Right lobe of liver (tissue), 6 donors: ENCODE measurements around the gene FANCC. TPM values are rescaled to one million over a fixed set of nuclear protein-coding genes. Genes with fewer than 3 reads are reported as not detected.

Source experiments
- ATAC-seq, 4 donors: fragments of 200-7000 bp; cut with Tn5 transposase; one replicate each; pipeline ENCODE4 v1.9.1; 2020; ENCODE audit warnings: mild to moderate bottlenecking in 4 of 4, moderate library complexity in 4 of 4
- DNase-seq, 3 donors: peaks; one replicate each; pipeline ENCODE4 v3.0.0-alpha.2; 2020
- H3K27ac ChIP-seq, 3 donors: fragments of 200-600 bp; one replicate each; pipeline ENCODE4 v1.8.0; 2022
- H3K27me3 ChIP-seq, 2 donors: fragments of 200-600 bp; one replicate each; pipeline ENCODE4 v1.8.0; 2022
- H3K36me3 ChIP-seq, 4 donors: fragments of 200-600 bp; sonication (generic) in 1 of 4; one replicate each; pipeline versions ENCODE4 v1.5.1 to v1.8.0; 2017 to 2022; ENCODE audit warnings: control low read depth in 1 of 4
- H3K4me1 ChIP-seq, 4 donors: fragments of 200-600 bp; sonication (generic) in 1 of 4; one replicate each; pipeline versions ENCODE4 v1.5.1 to v1.8.0; 2017 to 2022; ENCODE audit warnings: control low read depth in 1 of 4
- H3K4me3 ChIP-seq, 3 donors: fragments of 200-600 bp; one replicate each; pipeline ENCODE4 v1.8.0; 2022
- H3K9me3 ChIP-seq, 4 donors: fragments of 200-600 bp; sonication (generic) in 1 of 4; one replicate each; pipeline versions ENCODE4 v1.5.1 to v1.8.0; 2017 to 2022; ENCODE audit warnings: control low read depth in 1 of 4
- POLR2A ChIP-seq: fragments of 450-650 bp; IDR thresholded peaks from one replicate; pipeline ENCODE4 v1.6.1; 2017; ENCODE audit warnings: antibody characterized with exemption, mild to moderate bottlenecking
- WGBS: methylation state at CpG from one replicate; pipeline ENCODE4 v1.1.6; 2018; ENCODE audit warnings: low coverage, low lambda C conversion rate; ENCODE audit not compliant: insufficient coverage; ENCODE audit errors: missing lambda C conversion rate; 5-methylcytosine and 5-hydroxymethylcytosine counted together
- intact Hi-C, 2 donors: fragments of 100-400 bp; cut with DNase I; formaldehyde crosslinking; loops; one replicate each; pipeline versions ENCODE4 v1.11.2 to v1.14.1; 2022
- total RNA-seq, 6 experiments: library from RNA; depleted of rRNA in 2 of 6; stranded (reverse); fragments of >200 nt in 2 of 6; fragmentation: NEBNext Ultra II Directional in 3 of 6; extraction: Animal tissue kit (Norgen Biotek cat#: 25700) in 3 of 6; gene quantifications; one replicate each; pipeline versions ENCODE4 v1.1.0 to v1.2.4, GENCODE V29; 2016 to 2023
- TF ChIP-seq, protein P1 (sequence below), 4 donors: fragments of 200-600 bp in 3 of 4; fragments of 450-650 bp in 1 of 4; IDR thresholded peaks; one replicate each; pipeline versions ENCODE4 v1.5.1 to v1.8.0; 2016 to 2022; ENCODE audit warnings: antibody characterized with exemption in 4 of 4, mild to moderate bottlenecking in 2 of 4
- donor health status: DM: no; HTN: yes; CAD: no.
- donor health status: DM: no; HTN: no; CAD: no.
- donor health status: DM: no; HTN: no; CAD: no.
- donor health status: DM: no; HTN: yes; CAD: no.
- donor health status: DM: no; HTN: yes; CAD: no.

FANCC gene
- total RNA-seq, 6 experiments from 2014 or later = 8.1 to 27.9 (median 13.2) TPM

GRCh38 chr9:95102572-95102971 is 214.9 kb downstream of the FANCC start:
- no peak overlapping the region for H3K27ac ChIP-seq
- no peaks in the 10 kb centered on the region for H3K4me1 ChIP-seq
- intact Hi-C loops = no loop called here
- peaks cover 0 to 27% (median 0%) of the 10 kb centered on the region in 4 donors for H3K36me3 ChIP-seq
- H3K4me3 ChIP-seq = no peak overlapping the region
- H3K27me3 ChIP-seq = no peaks in the 10 kb centered on the region
- ATAC-seq = no peak
- no peaks in the 10 kb centered on the region for H3K9me3 ChIP-seq
- TF ChIP-seq, protein P1, sequence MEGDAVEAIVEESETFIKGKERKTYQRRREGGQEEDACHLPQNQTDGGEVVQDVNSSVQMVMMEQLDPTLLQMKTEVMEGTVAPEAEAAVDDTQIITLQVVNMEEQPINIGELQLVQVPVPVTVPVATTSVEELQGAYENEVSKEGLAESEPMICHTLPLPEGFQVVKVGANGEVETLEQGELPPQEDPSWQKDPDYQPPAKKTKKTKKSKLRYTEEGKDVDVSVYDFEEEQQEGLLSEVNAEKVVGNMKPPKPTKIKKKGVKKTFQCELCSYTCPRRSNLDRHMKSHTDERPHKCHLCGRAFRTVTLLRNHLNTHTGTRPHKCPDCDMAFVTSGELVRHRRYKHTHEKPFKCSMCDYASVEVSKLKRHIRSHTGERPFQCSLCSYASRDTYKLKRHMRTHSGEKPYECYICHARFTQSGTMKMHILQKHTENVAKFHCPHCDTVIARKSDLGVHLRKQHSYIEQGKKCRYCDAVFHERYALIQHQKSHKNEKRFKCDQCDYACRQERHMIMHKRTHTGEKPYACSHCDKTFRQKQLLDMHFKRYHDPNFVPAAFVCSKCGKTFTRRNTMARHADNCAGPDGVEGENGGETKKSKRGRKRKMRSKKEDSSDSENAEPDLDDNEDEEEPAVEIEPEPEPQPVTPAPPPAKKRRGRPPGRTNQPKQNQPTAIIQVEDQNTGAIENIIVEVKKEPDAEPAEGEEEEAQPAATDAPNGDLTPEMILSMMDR (IDR thresholded peaks at IDR 0.05) = no peak
- TF ChIP-seq POLR2A = no peak
- WGBS = 53% methylated on average over 2 of the region's 18 CpGs
- no peak for DNase-seq

DNA sequence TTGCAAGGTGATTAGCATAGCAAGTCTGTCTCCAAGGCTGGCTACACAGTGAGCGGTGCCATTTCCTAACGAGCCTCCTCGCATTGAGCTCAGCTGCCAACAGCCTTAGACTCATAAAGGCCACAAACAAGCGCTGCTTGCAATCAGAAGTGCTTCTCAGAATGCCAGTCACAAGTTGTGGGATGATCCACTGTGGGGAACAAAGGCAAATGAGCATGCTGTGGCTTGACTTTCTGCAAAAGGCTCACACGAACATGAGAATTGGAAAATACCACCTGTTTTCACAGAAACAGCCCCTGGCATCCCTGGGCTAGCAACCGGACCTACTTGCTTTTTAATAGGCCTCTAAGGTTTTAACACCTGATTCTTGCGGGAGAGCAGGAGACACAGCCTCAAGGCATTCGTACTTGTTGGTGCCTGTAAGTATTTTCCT is 215.5 kb downstream of the FANCC start:
- ATAC-seq (no peak), DNase-seq (no peak)
- H3K36me3 ChIP-seq = peaks cover 0 to 25% (median 0%) of the 10 kb centered on the region in 4 donors
- H3K27ac ChIP-seq = no peak overlapping the region
- no peaks in the 10 kb centered on the region for H3K9me3 ChIP-seq
- no peak overlapping the region for H3K4me3 ChIP-seq
- H3K4me1 ChIP-seq = no peaks in the 10 kb centered on the region
- WGBS = 95% methylated on average over 8 of the region's 8 CpGs
- TF ChIP-seq, protein P1 (IDR thresholded peaks at IDR 0.05) = no peak
- no peak for TF ChIP-seq POLR2A
- H3K27me3 ChIP-seq = no peaks in the 10 kb centered on the region
- intact Hi-C loops = no loop called here

GRCh38 chr9:95101326-95101725 is 216.2 kb downstream of the FANCC start:
- Histone ChIP-seq H3K4me3 (no peak overlapping the region), H3K27me3 (no peaks in the 10 kb centered on the region), H3K9me3 (no peaks in the 10 kb centered on the region), H3K36me3 (peaks cover 0 to 19% (median 0%) of the 10 kb centered on the region in 4 donors), H3K27ac (no peak overlapping the region), H3K4me1 (no peaks in the 10 kb centered on the region)
- WGBS = 98% methylated on average over 5 of the region's 12 CpGs
- ATAC-seq = no peak
- intact Hi-C loops = no loop called here
- TF ChIP-seq, protein P1 (IDR thresholded peaks at IDR 0.05) = no peak
- no peak for TF ChIP-seq POLR2A
- DNase-seq = no peak

GRCh38 chr9:95100071-95100627 is 217.4 kb downstream of the FANCC start:
- WGBS = 52% methylated on average over 2 of the region's 4 CpGs
- DNase-seq (no peak), ATAC-seq (peak in 1 of 4 donors; percentile 37)
- Histone ChIP-seq H3K27ac (peak overlapping the region in 1 of 3 donors; percentile 22), H3K4me1 (no peaks in the 10 kb centered on the region), H3K36me3 (peaks cover 0 to 11% (median 0%) of the 10 kb centered on the region in 4 donors), H3K9me3 (no peaks in the 10 kb centered on the region), H3K27me3 (no peaks in the 10 kb centered on the region), H3K4me3 (no peak overlapping the region)
- TF ChIP-seq POLR2A = no peak
- TF ChIP-seq, protein P1 (IDR thresholded peaks at IDR 0.05) = no peak
- intact Hi-C loops = no loop called here
